HG03521 (cell line): Measurements from ENCODE around the gene CALN1.
"Not testable (repeated sequence)": the region's sequence is repeated elsewhere in the genome, so short reads cannot be mapped to it uniquely, and the experiment has no call there.

Experiments
- ATAC-seq: cut with Tn5 transposase; IDR thresholded peaks from one replicate; pipeline ENCODE4 v1.9.1; 2021; ENCODE audit warnings: mild to moderate bottlenecking, moderate library complexity; ENCODE audit not compliant: unreplicated experiment

Gene CALN1

DNA sequence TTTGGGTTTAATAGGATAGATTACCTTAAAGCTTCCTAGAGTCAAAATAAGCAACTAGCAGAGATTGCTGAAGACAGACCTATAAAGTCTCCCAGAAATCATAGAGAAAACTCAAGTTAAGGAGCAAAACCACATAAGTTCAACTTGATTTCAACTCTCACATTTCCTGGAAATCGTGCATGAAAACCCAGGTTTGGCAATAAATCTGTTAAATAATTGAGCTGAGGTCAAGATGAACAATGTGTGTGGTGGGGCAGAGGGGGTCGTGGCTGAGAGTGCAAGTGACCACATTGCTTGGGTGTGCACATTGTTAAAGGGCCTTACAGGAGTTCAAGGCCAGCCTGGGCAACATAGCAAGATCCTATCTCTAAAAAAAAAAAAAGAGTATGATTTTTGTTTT lies 643.7 kb downstream of the CALN1 start:
- ATAC-seq = no peak

DNA sequence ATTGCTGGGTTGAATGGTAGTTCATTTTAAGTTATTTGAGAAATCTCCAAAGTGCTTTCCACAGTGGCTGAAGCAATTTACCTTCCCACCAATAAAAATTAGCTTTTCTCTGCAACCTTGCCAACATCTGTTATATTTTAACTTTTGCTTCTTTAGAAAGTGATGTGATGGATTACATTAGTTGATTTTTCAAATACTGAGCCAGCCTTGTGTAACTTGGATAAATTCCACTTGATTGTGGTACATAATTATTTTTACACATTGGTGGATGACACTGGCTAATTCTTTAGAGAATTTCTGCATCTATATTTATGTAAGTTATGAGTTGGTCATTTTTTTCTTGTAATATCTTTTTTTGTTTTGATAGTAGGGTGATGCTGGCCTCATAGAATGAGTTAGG lies 646.1 kb downstream of the CALN1 start:
- ATAC-seq = no peak

DNA sequence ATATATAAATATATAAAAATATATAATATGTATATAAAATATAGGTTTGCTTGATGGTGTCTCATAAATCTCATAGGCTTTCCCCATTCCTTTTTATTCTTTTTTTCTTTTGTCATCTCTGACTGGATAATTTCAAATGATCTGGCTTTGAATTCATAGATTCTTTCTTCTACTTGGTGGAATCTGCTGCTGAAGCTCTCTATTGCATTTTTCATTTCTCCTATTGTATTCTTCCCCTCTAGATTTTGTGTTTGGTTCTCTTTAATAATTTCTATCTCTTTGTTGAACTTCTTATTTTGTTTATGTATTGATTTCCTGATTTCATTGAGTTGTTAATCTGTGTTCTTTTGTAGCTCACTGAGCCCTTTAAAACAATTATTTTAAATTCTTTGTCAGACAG lies 650.8 kb downstream of the CALN1 start:
- ATAC-seq = no peak

DNA sequence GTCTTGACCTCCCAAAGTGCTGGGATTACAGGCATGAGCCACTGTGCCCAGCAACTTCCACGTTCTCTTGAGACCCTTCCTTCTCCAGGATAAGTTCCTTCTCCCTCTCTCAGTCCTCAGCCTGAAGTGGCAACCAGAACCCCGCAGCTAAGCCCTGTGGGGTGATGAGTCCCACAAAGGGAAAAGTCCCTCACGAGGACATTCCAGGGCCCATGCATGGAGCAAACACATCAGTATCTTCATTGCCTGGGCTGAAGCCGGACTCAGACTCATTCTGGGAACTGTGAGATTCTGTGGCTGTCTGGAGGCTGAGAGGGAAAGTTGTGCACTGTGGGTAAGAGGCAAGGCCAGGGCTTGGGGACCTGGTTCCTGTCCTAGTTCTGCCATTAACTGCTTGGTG lies 657.3 kb downstream of the CALN1 start:
- ATAC-seq = no peak

DNA sequence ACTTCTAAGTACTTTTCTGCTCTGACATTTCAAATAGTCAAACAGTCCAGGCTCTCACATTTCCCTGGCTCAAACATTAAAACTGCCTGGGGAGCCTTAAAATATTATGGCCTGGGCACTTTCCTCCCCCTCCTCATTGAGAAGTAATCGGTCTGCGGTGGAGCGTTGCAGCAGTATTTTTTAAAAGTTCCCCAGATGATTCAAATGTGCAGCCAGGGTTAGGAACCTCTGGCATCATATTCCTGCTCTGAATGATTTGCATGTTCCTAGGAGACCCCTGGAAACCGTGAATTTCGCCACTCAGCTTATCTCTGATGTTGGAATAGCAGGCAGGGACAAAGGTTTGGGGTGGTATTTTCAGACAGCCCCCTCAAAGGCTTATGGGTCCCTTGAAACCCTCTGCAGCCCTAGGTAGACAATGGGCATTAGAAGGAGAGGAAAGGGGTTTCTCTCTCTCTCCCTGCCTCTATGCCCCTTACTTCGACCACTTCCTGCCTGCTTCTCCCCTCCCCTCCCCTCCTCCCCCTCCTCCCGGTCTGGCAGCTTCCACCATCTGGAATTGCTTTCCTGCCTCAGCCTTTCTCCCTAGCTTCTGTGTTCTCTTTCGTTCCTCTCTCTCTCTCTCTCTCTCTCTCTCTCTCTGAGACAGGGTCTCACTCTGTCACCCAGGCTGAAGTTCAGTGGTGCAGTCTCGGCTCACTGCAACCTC lies 658.0 kb downstream of the CALN1 start:
- ATAC-seq = no peak

DNA sequence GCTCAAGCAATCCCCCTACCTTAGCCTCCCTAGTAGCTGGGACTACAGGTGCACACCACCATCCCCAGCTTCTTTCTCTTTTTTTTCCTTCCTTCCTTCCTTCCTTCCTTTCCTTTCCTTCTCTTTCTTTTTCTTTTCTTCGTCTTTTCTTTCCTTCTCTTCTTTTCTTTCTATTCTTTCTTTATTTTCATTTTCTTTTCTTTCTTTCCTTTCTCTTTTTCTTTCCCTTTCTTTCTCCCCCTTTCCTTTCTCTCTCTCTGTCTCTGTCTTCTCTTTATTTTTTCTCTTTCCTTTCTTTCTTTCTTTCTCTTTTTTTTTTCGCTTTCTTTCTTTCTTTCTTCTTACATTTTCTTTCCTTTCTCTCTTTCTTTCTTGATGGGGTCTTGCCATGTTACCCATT lies 658.9 kb downstream of the CALN1 start:
- no peak for ATAC-seq

DNA sequence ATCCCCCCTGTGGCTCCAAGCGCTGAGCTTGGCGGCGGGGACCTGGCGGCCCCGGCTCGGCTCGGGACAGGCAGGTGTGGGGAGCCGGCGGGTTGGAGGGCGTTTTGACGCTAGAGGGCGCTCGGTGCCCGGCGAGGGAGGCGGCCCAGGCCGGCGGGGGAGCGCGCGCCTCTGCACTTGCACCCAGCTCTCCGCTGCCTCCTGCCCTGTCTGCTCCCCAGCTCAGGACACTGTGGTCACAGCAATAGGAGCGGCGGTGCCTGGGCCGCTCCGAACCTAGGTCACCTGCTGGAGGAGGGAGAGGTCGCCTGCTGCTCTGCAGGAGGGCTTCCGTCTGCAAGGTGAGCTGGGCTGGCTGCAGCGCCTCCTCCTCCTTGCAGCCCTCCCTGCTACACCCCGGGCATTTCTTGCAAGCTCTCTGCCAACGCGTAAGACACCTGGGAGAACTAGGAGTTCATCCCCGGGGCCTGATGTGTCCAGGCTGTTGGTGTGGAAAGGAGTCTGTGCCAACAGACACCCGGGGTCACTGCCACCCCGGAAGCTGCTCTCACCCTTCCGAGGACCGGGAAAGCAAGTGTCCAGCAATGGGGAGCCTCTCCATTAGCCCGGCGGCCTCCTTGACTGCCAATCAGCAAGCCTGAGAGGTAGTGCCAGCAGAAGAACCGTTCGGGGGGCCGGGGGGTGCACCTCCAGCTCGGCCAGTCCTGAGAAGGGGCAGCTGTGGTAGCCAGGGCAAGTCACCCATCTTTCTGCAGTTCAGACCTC lies 659.8 kb downstream of the CALN1 start:
- ATAC-seq = no peak

DNA sequence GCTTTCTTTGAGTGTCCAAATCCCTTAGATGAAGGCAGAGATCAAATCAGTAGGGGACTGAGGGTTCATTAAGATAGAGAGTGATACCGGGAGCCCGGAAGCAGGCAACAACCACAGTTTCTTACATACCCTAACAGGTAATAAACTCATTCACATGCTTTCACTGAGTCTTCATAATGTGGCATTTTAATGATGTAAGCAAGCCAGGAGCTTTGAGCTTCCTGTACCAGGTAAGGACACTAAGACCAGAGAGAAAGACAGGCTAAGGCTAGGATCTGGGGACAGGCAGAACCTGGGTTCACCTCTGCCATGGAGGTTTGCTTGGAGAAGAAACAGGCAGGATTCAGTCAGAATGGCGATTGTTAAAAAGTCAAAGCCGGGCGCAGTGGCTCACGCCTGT lies 661.8 kb downstream of the CALN1 start:
- no peak for ATAC-seq

DNA sequence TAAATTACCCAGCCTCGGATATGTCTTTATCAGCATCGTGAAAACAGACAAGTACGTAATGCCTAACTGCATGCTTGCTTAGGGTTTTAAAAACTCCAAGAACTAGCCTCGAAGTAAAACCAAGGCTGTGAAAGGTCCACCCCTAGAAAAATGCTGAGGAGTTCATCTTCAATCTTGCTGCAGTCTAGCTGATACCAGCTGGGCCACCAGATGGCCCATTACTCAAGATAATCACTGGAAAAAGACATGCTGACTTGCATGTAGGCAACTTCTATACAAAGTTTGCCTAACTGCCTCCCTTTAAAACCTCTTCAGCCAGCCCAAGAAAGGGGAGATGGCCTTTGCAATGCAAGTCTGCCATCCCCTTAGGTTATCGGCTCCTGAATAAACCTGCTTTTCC lies 666.1 kb downstream of the CALN1 start:
- no peak for ATAC-seq

DNA sequence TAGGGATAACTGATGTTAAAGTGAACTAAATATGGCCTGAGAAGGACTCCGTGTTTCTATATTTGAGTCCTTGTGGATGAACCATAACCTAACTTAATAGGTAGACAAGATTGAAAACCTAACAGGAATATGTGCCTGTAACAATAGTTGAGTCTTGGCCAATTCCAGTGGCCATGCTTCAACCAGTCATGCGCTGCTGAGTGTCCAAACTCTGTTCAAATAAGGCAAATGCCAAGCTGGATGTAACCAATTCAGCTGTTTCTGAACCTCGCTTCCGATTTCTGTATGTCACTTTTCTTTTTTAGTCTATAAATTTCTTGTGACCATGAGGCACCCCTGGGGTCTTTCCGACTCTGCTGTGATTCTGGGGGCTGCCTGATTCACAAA lies 672.0 kb downstream of the CALN1 start:
- ATAC-seq = no peak

DNA sequence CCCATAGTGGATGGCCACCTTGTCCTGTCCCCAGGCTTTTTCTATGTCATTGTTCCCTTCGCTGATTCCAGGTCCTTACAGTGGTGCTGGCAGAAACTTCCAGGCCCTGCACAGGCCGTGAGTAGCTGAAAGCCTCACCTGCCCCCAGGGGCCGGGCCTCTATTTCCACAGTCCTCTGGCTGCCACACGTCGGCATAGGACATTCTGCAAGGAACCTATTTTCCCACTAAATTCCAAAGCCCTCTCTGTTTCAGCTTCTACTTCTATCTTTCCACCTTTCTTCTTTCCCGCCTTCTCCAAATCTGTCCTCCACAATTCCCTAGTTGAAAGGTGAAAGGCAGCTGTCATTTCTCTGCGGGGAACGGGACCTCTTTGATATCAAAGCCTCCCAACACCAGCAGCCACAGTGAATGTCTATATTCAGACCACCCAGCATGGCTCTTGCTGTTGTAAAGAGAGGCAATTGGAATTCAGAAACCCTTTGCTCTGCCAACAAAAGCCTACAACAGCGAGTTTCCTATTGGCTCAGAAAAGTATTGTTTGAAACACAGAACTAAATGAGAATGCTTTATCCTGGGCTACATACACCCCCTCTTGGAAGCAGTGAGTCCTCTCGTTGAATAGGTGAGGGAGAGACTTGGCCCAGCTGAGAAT lies 672.5 kb downstream of the CALN1 start:
- no peak for ATAC-seq

DNA sequence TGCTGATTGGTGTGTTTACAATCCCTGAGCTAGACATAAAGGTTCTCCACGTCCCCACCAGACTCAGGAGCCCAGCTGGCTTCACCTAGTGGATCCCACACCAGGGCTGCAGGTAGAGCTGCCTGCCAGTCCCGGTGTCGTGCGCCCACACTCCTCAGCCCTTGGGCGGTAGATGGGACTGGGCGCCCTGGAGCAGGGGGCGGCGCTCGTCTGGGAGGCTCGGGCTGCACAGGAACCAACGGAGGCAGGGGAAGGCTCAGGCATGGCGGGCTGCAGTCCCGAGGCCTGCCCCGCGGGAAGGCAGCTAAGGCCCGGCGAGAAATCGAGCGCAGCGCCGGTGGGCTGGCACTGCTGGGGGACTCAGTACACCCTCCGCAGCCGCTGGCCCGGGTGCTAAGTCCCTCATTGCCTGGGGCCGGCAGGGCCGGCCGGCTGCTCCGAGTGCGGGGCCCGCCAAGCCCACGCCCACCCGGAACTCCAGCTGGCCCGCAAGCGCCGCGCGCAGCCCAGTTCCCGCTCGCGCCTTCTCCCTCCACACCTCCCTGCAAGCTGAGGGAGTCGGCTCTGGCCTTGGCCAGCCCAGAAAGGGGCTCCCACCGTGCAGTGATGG lies 674.1 kb downstream of the CALN1 start:
- not testable (repeated sequence) for ATAC-seq

DNA sequence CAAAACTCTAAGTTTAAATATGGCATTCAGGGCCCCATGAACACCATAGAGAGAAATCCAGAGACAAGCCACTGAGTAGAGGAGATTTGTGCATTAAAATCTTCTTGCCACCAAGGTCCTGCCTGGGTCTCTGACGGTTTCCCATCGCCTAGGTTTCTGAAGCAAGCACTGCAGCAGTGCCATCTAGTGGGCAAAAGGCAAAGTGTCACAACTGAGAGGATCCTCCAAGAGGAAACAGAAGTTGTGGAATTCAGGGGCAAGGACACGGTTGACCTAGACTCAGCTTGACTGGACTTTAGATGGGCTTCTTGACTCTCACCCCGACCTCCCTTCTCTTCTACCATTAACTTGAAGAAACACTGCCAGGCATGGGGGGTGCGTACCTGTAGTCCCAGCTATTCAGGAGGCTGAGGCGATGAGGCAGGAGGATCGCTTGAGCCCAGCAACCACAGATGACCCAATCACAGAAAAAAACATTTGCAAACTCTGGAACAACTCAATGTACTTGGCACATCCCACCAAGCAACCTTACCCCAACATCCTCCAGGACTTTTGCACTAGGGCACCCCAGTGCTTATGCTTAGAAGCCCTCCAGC lies 676.1 kb downstream of the CALN1 start:
- no peak for ATAC-seq

DNA sequence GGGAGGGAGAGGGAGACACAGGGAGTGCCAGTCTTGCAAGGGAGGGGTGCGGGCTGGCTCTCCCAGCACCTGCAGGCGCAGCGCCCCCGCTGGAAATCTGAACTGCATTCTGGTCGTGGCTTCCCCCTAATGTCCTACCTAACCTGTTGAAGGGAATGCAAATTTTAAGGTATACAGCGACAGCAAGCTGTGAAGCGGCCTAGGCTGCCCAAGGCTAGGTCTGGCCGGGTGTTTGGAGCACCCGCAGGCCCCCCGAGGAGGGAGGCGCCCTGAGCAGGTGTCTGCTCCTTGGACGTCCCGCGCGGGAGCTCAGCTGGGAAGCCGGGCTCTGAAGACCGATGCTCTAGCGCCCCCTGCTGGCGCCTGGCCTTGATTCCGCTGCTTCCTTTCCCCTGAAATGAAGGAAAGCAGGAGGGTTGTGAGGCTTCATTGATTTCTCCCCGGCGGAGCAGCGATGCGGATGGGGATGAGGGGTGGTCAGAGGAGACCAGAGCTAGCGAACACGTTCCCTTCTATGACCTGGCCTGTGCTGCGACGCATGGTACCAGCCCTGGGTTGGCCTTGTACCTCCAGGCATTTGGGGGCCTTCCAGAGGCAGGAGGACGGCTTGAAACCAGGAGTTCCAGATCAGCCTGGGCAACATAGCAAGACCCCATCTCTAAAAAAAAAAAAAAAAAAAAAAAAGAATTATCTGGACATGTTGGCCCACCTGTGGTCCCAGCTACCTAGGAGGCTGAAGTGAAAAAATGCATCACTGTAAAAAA lies 678.8 kb downstream of the CALN1 start:
- ATAC-seq = no peak

DNA sequence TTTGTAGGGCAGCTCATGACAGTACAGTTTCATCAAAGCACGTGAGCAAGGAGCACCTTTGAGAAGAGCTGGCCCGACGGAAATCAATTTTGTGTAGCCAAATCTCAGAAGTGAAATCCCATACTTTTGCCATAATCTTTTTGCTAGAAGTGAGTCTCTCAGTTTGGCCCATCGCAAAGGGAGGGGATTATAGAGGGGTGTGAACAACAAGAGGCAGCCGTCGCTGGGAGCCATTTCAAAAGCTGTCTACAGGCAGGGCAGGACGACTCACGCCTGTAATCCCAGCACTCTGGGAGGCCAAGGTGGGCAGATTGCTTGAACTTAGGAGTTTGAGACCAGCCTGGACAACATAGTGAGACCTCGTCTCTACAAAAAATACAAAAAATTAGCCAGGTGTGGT lies 680.4 kb downstream of the CALN1 start:
- no peak for ATAC-seq
